Measurements from ENCODE around the gene ID2.

Gene ID2

GRCh38 chr2:8681786-8682692, at the start of gene ID2:
TSS of gene ID2 (plus strand) at chr2:8682056. CDS start at chr2:8682166, 110 bp downstream.
- DNase-seq (ENCODE audit: low read depth in 2 of 2): peak; percentile 95 to 98

- DNase-seq (ENCODE audit: low read depth in 2 of 2): no peak
Measured at GRCh38 chr2:8632755-8633154, 49.1 kb upstream of the ID2 start.

GRCh38 chr2:8633186-8633734, 48.6 kb upstream of the ID2 start:
- DNase-seq (ENCODE audit: low read depth in 2 of 2): no peak

GRCh38 chr2:8633735-8634313, 48.0 kb upstream of the ID2 start:
- no peak for DNase-seq (ENCODE audit: low read depth in 2 of 2)

- DNase-seq (ENCODE audit: low read depth in 2 of 2): no peak
Measured at GRCh38 chr2:8634466-8635172, 47.2 kb upstream of the ID2 start.

- no peak for DNase-seq (ENCODE audit: low read depth in 2 of 2)
Measured at GRCh38 chr2:8636041-8636491, 45.8 kb upstream of the ID2 start.

- DNase-seq (ENCODE audit: low read depth in 2 of 2): no peak
Measured at GRCh38 chr2:8636721-8637636, 44.9 kb upstream of the ID2 start.

- no peak for DNase-seq (ENCODE audit: low read depth in 2 of 2)
Measured at GRCh38 chr2:8638327-8638726, 43.5 kb upstream of the ID2 start.

GRCh38 chr2:8639122-8639635, 42.7 kb upstream of the ID2 start:
- no peak for DNase-seq (ENCODE audit: low read depth in 2 of 2)

GRCh38 chr2:8640498-8640897, 41.4 kb upstream of the ID2 start:
- no peak for DNase-seq (ENCODE audit: low read depth in 2 of 2)

- no peak for DNase-seq (ENCODE audit: low read depth in 2 of 2)
Measured at GRCh38 chr2:8641301-8641965, 40.4 kb upstream of the ID2 start.

GRCh38 chr2:8642366-8643068, 39.3 kb upstream of the ID2 start:
- DNase-seq (ENCODE audit: low read depth in 2 of 2): no peak

GRCh38 chr2:8643250-8643995, 38.4 kb upstream of the ID2 start:
- DNase-seq (ENCODE audit: low read depth in 2 of 2): no peak

- no peak for DNase-seq (ENCODE audit: low read depth in 2 of 2)
Measured at GRCh38 chr2:8643996-8644356, 37.9 kb upstream of the ID2 start.

GRCh38 chr2:8644605-8645175, 37.2 kb upstream of the ID2 start:
- no peak for DNase-seq (ENCODE audit: low read depth in 2 of 2)

GRCh38 chr2:8645176-8645831, 36.6 kb upstream of the ID2 start:
- no peak for DNase-seq (ENCODE audit: low read depth in 2 of 2)

GRCh38 chr2:8646731-8647461, 35.0 kb upstream of the ID2 start:
- DNase-seq (ENCODE audit: low read depth in 2 of 2): no peak

GRCh38 chr2:8647462-8647857, 34.4 kb upstream of the ID2 start:
- no peak for DNase-seq (ENCODE audit: low read depth in 2 of 2)

All from stimulated activated CD8-positive, alpha-beta memory T cell treated with anti-CD3 and anti-CD28 coated beads, Interleukin-7, amount 100 ng/mL, for 1 hour (primary cell).